MCF 10A (cell line): ENCODE results near the gene PDE2A. TPM values are rescaled to one million over a fixed set of nuclear protein-coding genes. Genes with fewer than 3 reads are reported as not detected.

Experiments used
- BruUV-seq: library from RNA; stranded (reverse); fragments of 400-500 nt; replicated peaks from 2 replicates; lab custom pipeline; 2021; lab: Mats Ljungman, UMichigan
- CTCF ChIA-PET: fragments of 300-600 bp; sonication (Branson Sonifier 250); formaldehyde crosslinking; extraction: SDS; loops from one replicate; lab custom pipeline; 2021; ENCODE audit warnings: antibody characterized with exemption, inconsistent platforms; lab: Yijun Ruan, JAX
- POLR2A ChIA-PET: fragments of 300-600, 350-650 bp; sonication (Branson Sonifier 250); formaldehyde crosslinking; extraction: SDS; loops from one replicate; lab custom pipeline; 2020; ENCODE audit warnings: antibody characterized with exemption, inconsistent platforms; lab: Yijun Ruan, JAX
- DNase-seq: peaks from one replicate; pipeline ENCODE4 v3.0.0-alpha.2; 2018; ENCODE audit not compliant: unreplicated experiment
- H3K27ac Mint-ChIP-seq: one replicate; pipeline ENCODE4 v1.8.0; 2022; ENCODE audit warnings: mild to moderate bottlenecking, low read depth, mixed read lengths; ENCODE audit not compliant: unreplicated experiment
- H3K27me3 Mint-ChIP-seq: one replicate; pipeline ENCODE4 v1.8.0; 2022; ENCODE audit warnings: mixed read lengths; ENCODE audit not compliant: insufficient read depth, unreplicated experiment
- H3K36me3 Mint-ChIP-seq: one replicate; pipeline ENCODE4 v1.8.0; 2022; ENCODE audit warnings: mild to moderate bottlenecking, moderate library complexity, mixed read lengths; ENCODE audit not compliant: insufficient read depth, unreplicated experiment
- H3K4me1 Mint-ChIP-seq: one replicate; pipeline ENCODE4 v1.8.0; 2022; ENCODE audit warnings: mixed read lengths; ENCODE audit not compliant: insufficient read depth, unreplicated experiment
- H3K4me3 Mint-ChIP-seq: one replicate; pipeline ENCODE4 v1.8.0; 2022; ENCODE audit warnings: mild to moderate bottlenecking, moderate library complexity, mixed read lengths; ENCODE audit not compliant: unreplicated experiment
- H3K9me3 Mint-ChIP-seq: one replicate; pipeline ENCODE4 v1.8.0; 2022; ENCODE audit warnings: mixed read lengths; ENCODE audit not compliant: unreplicated experiment
- CTCF ChIP-seq: fragments of 200-600 bp; IDR thresholded peaks from one replicate; pipeline ENCODE4 v1.8.0; 2022; ENCODE audit warnings: antibody characterized with exemption, mild to moderate bottlenecking; ENCODE audit not compliant: unreplicated experiment
- intact Hi-C: fragments of 100-400 bp; cut with micrococcal nuclease; formaldehyde crosslinking; loops from 2 replicates; pipeline ENCODE4 v1.14.1; 2022
- total RNA-seq: library from RNA; stranded (reverse); gene quantifications from 2 replicates; pipeline ENCODE4 v1.2.3, GENCODE V29; 2022

Gene PDE2A
- total RNA-seq, 1 experiment from 2014 or later = 1.9 TPM

- TF ChIP-seq CTCF = no peak
- ChIA-PET POLR2A (no interaction called here), CTCF (interaction anchor here (0.6 kb wide), 1 partner anchor 32 kb away, joined by 3 read pairs; no protein-coding TSS in a partner anchor)
- no TSS peak for BruUV-seq
- H3K4me1 Mint-ChIP-seq = peaks cover 6% of the 10 kb centered on the region
- intact Hi-C loops = no loop called here
- no peak for DNase-seq
- peaks cover 88% of the 10 kb centered on the region for H3K27me3 Mint-ChIP-seq
- H3K27ac Mint-ChIP-seq = no peak overlapping the region
- H3K4me3 Mint-ChIP-seq = no peak overlapping the region
- H3K9me3 Mint-ChIP-seq = no peaks in the 10 kb centered on the region
- no peaks in the 10 kb centered on the region for H3K36me3 Mint-ChIP-seq
Observed at GRCh38 chr11:72613977-72614376, 60.2 kb downstream of the PDE2A start.

- intact Hi-C loops = no loop called here
- H3K36me3 Mint-ChIP-seq = no peaks in the 10 kb centered on the region
- H3K4me1 Mint-ChIP-seq = peaks cover 6% of the 10 kb centered on the region
- H3K27ac Mint-ChIP-seq = no peak overlapping the region
- peaks cover 86% of the 10 kb centered on the region for H3K27me3 Mint-ChIP-seq
- TF ChIP-seq CTCF = no peak
- no TSS peak for BruUV-seq
- no peak for DNase-seq
- ChIA-PET POLR2A (no interaction called here), CTCF (interaction anchor here (0.6 kb wide), 1 partner anchor 430 kb away, joined by 3 read pairs; no protein-coding TSS in a partner anchor)
- H3K4me3 Mint-ChIP-seq = no peak overlapping the region
- no peaks in the 10 kb centered on the region for H3K9me3 Mint-ChIP-seq
Observed at GRCh38 chr11:72613450-72613849, 60.8 kb downstream of the PDE2A start.

- CTCF ChIA-PET = interaction anchor here (0.9 to 1.2 kb wide), 2 partner anchors 11 to 15 kb away, joined by 3 to 4 read pairs; no protein-coding TSS in a partner anchor
- peak; percentile 26 for DNase-seq
- peaks cover 81% of the 10 kb centered on the region for H3K27me3 Mint-ChIP-seq
- H3K36me3 Mint-ChIP-seq = peaks cover 5% of the 10 kb centered on the region
- no peak overlapping the region for H3K27ac Mint-ChIP-seq
- no peak overlapping the region for H3K4me3 Mint-ChIP-seq
- TF ChIP-seq CTCF = no peak
- intact Hi-C loops = no loop called here
- H3K9me3 Mint-ChIP-seq = no peaks in the 10 kb centered on the region
- H3K4me1 Mint-ChIP-seq = peaks cover 6% of the 10 kb centered on the region
- POLR2A ChIA-PET = no interaction called here
- BruUV-seq = no TSS peak
Observed at GRCh38 chr11:72609476-72609875, 64.7 kb downstream of the PDE2A start.

GRCh38 chr11:72609045-72609444 is 65.2 kb downstream of the PDE2A start:
- Mint-ChIP-seq H3K4me1 (peaks cover 3% of the 10 kb centered on the region), H3K4me3 (no peak overlapping the region), H3K27ac (no peak overlapping the region), H3K9me3 (no peaks in the 10 kb centered on the region), H3K36me3 (peaks cover 5% of the 10 kb centered on the region), H3K27me3 (peaks cover 76% of the 10 kb centered on the region)
- ChIA-PET CTCF (interaction anchor here (0.9 to 1.2 kb wide), 2 partner anchors 10 to 14 kb away, joined by 3 to 4 read pairs; no protein-coding TSS in a partner anchor), POLR2A (no interaction called here)
- DNase-seq = peak; percentile 25
- peak; percentile 31 for TF ChIP-seq CTCF
- BruUV-seq = no TSS peak
- intact Hi-C loops = no loop called here
